GM21515 (cell line): ENCODE data around the gene CWF19L2.
"Not testable (repeated sequence)": the region's sequence is repeated elsewhere in the genome, so short reads cannot be mapped to it uniquely, and the experiment has no call there.

Experiments used
- ATAC-seq: cut with Tn5 transposase; IDR thresholded peaks from one replicate; pipeline ENCODE4 v1.9.1; 2021; ENCODE audit not compliant: unreplicated experiment

CWF19L2 gene

GRCh38 chr11:107457558-107458271, at the start of gene CWF19L2:
Gene CWF19L2 (minus strand): TSS chr11:107457825. CDS start chr11:107457816, 9 bp downstream.
- ATAC-seq = peak; percentile 98

GRCh38 chr11:107505647-107506225, 48.1 kb upstream of the CWF19L2 start:
- no peak for ATAC-seq

GRCh38 chr11:107504981-107505380, 47.4 kb upstream of the CWF19L2 start:
- ATAC-seq = no peak

GRCh38 chr11:107501713-107502112, 44.1 kb upstream of the CWF19L2 start:
- no peak for ATAC-seq

GRCh38 chr11:107497371-107497770, 39.7 kb upstream of the CWF19L2 start:
- not testable (repeated sequence) for ATAC-seq

- ATAC-seq = no peak
Measured at GRCh38 chr11:107496011-107496410, 38.4 kb upstream of the CWF19L2 start.

GRCh38 chr11:107494055-107494454, 36.4 kb upstream of the CWF19L2 start:
- ATAC-seq = no peak

GRCh38 chr11:107493117-107493516, 35.5 kb upstream of the CWF19L2 start:
- ATAC-seq = no peak

GRCh38 chr11:107490836-107491235, 33.2 kb upstream of the CWF19L2 start:
- ATAC-seq = no peak

- no peak for ATAC-seq
Measured at GRCh38 chr11:107482234-107482633, 24.6 kb upstream of the CWF19L2 start.

GRCh38 chr11:107478922-107479321, 21.3 kb upstream of the CWF19L2 start:
- no peak for ATAC-seq

- no peak for ATAC-seq
Measured at GRCh38 chr11:107477820-107478219, 20.2 kb upstream of the CWF19L2 start.

GRCh38 chr11:107473792-107474191, 16.2 kb upstream of the CWF19L2 start:
- no peak for ATAC-seq

- ATAC-seq = no peak
Measured at GRCh38 chr11:107472966-107473365, 15.3 kb upstream of the CWF19L2 start.

GRCh38 chr11:107468596-107468995, 11.0 kb upstream of the CWF19L2 start:
- ATAC-seq = no peak

- no peak for ATAC-seq
Measured at GRCh38 chr11:107467696-107468095, 10.1 kb upstream of the CWF19L2 start.

- not testable (repeated sequence) for ATAC-seq
Measured at GRCh38 chr11:107466275-107466866, 8.7 kb upstream of the CWF19L2 start.

- peak; percentile 45 for ATAC-seq
Measured at GRCh38 chr11:107457205-107457557, 444 bp downstream of the CWF19L2 start.

GRCh38 chr11:107453594-107454286, 3.9 kb downstream of the CWF19L2 start:
- no peak for ATAC-seq

- ATAC-seq = no peak
Measured at GRCh38 chr11:107446822-107447431, 10.7 kb downstream of the CWF19L2 start.

GRCh38 chr11:107442715-107443215, 14.9 kb downstream of the CWF19L2 start:
- ATAC-seq = no peak
